ENCODE data around the gene EFHC2.

EFHC2 gene

DNA sequence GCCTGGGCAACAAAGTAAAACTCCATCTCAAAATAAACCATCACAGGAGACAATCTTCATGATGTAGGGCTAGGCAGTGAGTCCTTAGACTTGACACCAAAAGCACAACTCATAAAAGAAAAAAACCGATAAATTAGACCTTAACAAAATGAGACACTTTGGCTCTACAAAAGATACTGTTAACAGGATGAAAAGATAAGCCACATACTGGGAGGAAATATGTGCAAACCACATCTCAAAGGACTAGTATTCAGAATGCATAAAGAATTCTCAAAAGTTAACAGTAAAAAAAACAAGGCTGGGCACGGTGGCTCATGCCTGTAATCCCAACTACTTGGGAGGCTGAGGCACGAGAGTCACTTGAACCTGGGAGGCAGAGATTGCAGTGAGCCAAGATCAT, 13.2 kb downstream of the EFHC2 start:
- Histone ChIP-seq H3K9me3 (ENCODE audit: insufficient read depth, low read length) (no peaks in the 10 kb centered on the region), H3K9ac (ENCODE audit: low read length) (no peak overlapping the region), H3K4me1 (ENCODE audit: low read length) (no peaks in the 10 kb centered on the region), H4K20me1 (ENCODE audit: insufficient read depth, low read length) (no peaks in the 10 kb centered on the region), H3K4me3 (ENCODE audit: low read length) (no peak overlapping the region), H2AFZ (ENCODE audit: low read depth, low read length) (no peak overlapping the region), H3K4me2 (ENCODE audit: low read length) (no peak overlapping the region), H3K27ac (ENCODE audit: low read length) (no peak overlapping the region), H3K27me3 (ENCODE audit: low read depth, low read length) (no peaks in the 10 kb centered on the region), H3K79me2 (ENCODE audit: low read length) (no peaks in the 10 kb centered on the region), H3K36me3 (replicated peaks; ENCODE audit: low read depth, low read length) (no peaks in the 10 kb centered on the region)
- TF ChIP-seq EZH2phosphoT487 (IDR thresholded peaks at IDR 0.05; ENCODE audit: low read depth) = no peak
- TF ChIP-seq, protein P1, sequence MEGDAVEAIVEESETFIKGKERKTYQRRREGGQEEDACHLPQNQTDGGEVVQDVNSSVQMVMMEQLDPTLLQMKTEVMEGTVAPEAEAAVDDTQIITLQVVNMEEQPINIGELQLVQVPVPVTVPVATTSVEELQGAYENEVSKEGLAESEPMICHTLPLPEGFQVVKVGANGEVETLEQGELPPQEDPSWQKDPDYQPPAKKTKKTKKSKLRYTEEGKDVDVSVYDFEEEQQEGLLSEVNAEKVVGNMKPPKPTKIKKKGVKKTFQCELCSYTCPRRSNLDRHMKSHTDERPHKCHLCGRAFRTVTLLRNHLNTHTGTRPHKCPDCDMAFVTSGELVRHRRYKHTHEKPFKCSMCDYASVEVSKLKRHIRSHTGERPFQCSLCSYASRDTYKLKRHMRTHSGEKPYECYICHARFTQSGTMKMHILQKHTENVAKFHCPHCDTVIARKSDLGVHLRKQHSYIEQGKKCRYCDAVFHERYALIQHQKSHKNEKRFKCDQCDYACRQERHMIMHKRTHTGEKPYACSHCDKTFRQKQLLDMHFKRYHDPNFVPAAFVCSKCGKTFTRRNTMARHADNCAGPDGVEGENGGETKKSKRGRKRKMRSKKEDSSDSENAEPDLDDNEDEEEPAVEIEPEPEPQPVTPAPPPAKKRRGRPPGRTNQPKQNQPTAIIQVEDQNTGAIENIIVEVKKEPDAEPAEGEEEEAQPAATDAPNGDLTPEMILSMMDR (IDR thresholded peaks at IDR 0.05; ENCODE audit: low read depth, low read length) = no peak

- Histone ChIP-seq H3K9me3 (ENCODE audit: insufficient read depth, low read length) (no peaks in the 10 kb centered on the region), H4K20me1 (ENCODE audit: insufficient read depth, low read length) (no peaks in the 10 kb centered on the region), H3K36me3 (replicated peaks; ENCODE audit: low read depth, low read length) (no peaks in the 10 kb centered on the region), H3K4me3 (ENCODE audit: low read length) (no peak overlapping the region), H3K79me2 (ENCODE audit: low read length) (no peaks in the 10 kb centered on the region), H3K4me1 (ENCODE audit: low read length) (no peaks in the 10 kb centered on the region), H3K27ac (ENCODE audit: low read length) (no peak overlapping the region), H3K27me3 (ENCODE audit: low read depth, low read length) (no peaks in the 10 kb centered on the region), H2AFZ (ENCODE audit: low read depth, low read length) (no peak overlapping the region), H3K4me2 (ENCODE audit: low read length) (no peak overlapping the region), H3K9ac (ENCODE audit: low read length) (no peak overlapping the region)
- TF ChIP-seq, protein P1 (IDR thresholded peaks at IDR 0.05; ENCODE audit: low read depth, low read length) = no peak
- no peak for TF ChIP-seq EZH2phosphoT487 (IDR thresholded peaks at IDR 0.05; ENCODE audit: low read depth)
Observed at GRCh38 chrX:44319550-44319949, 23.9 kb downstream of the EFHC2 start.

DNA sequence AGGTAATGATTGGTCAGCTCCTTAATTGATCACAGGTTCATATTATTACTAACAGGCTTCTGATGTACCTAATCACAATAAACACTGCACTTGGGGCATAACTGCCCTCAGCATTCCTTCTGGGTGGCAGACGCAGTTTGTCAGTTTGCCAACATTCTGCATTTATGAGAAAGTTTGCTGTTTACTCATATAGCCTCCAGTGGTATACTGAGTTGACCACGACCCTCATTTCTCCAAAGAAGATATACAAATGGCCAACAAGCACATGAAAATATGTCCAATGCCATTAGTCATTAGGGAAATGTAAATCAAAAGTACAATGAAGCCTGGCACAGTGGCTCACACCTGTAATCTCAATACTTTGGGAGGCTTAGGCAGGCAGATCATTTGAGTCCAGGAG, 26.3 kb downstream of the EFHC2 start:
- no peaks in the 10 kb centered on the region for H3K36me3 ChIP-seq (replicated peaks; ENCODE audit: low read depth, low read length)
- no peak overlapping the region for H3K4me2 ChIP-seq (ENCODE audit: low read length)
- no peak overlapping the region for H2AFZ ChIP-seq (ENCODE audit: low read depth, low read length)
- TF ChIP-seq, protein P1 (IDR thresholded peaks at IDR 0.05; ENCODE audit: low read depth, low read length) = no peak
- no peak for TF ChIP-seq EZH2phosphoT487 (IDR thresholded peaks at IDR 0.05; ENCODE audit: low read depth)
- no peaks in the 10 kb centered on the region for H3K9me3 ChIP-seq (ENCODE audit: insufficient read depth, low read length)
- H3K27me3 ChIP-seq (ENCODE audit: low read depth, low read length) = no peaks in the 10 kb centered on the region
- H3K79me2 ChIP-seq (ENCODE audit: low read length) = no peaks in the 10 kb centered on the region
- no peaks in the 10 kb centered on the region for H4K20me1 ChIP-seq (ENCODE audit: insufficient read depth, low read length)
- no peak overlapping the region for H3K4me3 ChIP-seq (ENCODE audit: low read length)
- H3K4me1 ChIP-seq (ENCODE audit: low read length) = no peaks in the 10 kb centered on the region
- no peak overlapping the region for H3K9ac ChIP-seq (ENCODE audit: low read length)
- no peak overlapping the region for H3K27ac ChIP-seq (ENCODE audit: low read length)

DNA sequence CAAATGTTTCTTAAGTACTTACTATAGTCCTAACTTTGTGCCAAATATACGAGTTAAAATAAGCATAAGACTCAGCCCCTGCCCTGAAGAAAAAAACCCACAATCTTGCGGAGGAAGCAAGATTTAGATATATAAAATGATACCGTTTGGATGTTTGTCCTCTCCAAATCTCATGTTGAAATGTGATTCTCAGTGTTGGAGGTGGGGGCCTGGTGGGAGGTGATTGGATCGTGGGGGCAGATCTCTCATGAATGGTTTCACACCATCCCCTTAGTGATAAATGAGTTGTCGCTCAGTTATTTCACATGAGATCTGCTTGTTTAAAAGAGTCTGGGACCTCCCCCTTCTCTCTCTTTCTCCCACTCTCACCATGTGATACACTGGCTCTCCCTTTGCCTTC, 28.7 kb downstream of the EFHC2 start:
- H3K9ac ChIP-seq (ENCODE audit: low read length) = no peak overlapping the region
- no peaks in the 10 kb centered on the region for H3K79me2 ChIP-seq (ENCODE audit: low read length)
- no peaks in the 10 kb centered on the region for H3K27me3 ChIP-seq (ENCODE audit: low read depth, low read length)
- H3K4me3 ChIP-seq (ENCODE audit: low read length) = no peak overlapping the region
- no peaks in the 10 kb centered on the region for H4K20me1 ChIP-seq (ENCODE audit: insufficient read depth, low read length)
- H3K4me1 ChIP-seq (ENCODE audit: low read length) = no peaks in the 10 kb centered on the region
- no peak overlapping the region for H3K27ac ChIP-seq (ENCODE audit: low read length)
- H2AFZ ChIP-seq (ENCODE audit: low read depth, low read length) = no peak overlapping the region
- TF ChIP-seq, protein P1 (IDR thresholded peaks at IDR 0.05; ENCODE audit: low read depth, low read length) = no peak
- TF ChIP-seq EZH2phosphoT487 (IDR thresholded peaks at IDR 0.05; ENCODE audit: low read depth) = no peak
- H3K36me3 ChIP-seq (replicated peaks; ENCODE audit: low read depth, low read length) = no peaks in the 10 kb centered on the region
- H3K4me2 ChIP-seq (ENCODE audit: low read length) = no peak overlapping the region
- no peaks in the 10 kb centered on the region for H3K9me3 ChIP-seq (ENCODE audit: insufficient read depth, low read length)
